GM18907 (cell line): ENCODE measurements around the gene GPR33.
"Not testable (repeated sequence)": the region's sequence is repeated elsewhere in the genome, so short reads cannot be mapped to it uniquely, and the experiment has no call there.

Source experiments
- ATAC-seq: cut with Tn5 transposase; IDR thresholded peaks from one replicate; pipeline ENCODE4 v1.9.1; 2021; ENCODE audit warnings: mild to moderate bottlenecking, moderate library complexity; ENCODE audit not compliant: unreplicated experiment

GPR33 gene

DNA sequence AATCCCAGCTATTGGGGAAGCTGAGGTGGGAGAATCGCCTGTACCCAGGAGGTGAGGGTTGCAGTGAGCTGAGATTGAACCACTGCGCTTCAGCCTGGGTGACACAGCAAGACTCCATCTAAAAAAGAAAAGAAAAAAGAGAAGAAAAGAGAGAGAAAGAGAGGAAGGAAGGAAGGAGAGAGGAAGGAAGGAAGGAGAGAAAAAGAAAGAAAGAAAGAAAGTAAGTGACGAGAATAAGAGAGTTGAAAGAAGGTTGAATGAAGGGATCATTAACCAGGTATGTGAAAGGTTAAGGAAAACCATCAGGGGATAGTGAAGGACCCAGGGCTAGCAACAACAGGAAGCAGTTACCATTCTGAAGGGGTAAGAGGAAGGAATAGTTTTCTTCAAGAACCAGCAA, 26.3 kb downstream of the GPR33 start:
- no peak for ATAC-seq

DNA sequence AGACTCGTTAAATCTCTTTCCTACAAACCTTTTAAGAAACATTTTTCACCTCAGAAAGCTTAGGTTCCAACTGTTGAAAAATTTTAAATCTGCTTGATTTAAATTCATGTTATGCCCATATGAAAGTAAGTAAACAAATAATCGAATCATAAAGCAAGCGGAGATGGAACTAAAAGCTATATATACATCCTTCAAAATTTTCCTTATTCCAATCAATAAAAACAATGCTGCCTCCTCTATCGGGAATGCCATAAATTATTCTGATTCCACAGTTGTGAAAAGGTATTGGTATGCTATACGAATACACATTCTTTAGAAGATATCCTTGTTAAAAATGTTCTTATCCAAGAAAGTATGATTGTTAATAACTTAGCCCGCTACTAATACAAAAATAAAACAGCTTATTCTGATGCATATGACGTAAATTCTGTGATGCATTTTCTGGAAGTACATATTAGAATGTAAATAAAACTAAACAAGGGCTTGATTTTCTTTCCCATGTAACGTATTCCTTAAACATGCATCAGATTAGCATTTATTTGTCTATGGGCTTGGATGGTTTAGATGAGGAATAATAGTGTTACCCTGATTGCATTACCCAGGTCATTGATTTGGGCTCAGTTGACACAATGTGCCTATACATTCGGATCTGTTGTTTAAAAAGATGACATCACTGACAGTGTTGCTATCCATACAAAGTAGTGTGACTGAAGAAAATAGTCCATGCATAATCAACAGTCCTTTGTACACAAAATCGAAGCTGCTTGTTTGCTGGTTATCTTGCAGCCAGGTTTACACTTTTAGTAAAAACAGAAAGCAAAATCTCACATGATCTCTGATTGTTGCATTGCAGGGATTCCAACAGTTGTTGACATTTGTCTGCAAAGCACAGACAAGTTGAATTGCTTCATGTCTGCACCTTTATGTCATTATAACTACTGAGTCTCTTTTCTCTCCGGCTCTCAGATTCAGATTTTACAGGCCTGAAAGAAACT, 29.9 kb downstream of the GPR33 start:
- no peak for ATAC-seq

DNA sequence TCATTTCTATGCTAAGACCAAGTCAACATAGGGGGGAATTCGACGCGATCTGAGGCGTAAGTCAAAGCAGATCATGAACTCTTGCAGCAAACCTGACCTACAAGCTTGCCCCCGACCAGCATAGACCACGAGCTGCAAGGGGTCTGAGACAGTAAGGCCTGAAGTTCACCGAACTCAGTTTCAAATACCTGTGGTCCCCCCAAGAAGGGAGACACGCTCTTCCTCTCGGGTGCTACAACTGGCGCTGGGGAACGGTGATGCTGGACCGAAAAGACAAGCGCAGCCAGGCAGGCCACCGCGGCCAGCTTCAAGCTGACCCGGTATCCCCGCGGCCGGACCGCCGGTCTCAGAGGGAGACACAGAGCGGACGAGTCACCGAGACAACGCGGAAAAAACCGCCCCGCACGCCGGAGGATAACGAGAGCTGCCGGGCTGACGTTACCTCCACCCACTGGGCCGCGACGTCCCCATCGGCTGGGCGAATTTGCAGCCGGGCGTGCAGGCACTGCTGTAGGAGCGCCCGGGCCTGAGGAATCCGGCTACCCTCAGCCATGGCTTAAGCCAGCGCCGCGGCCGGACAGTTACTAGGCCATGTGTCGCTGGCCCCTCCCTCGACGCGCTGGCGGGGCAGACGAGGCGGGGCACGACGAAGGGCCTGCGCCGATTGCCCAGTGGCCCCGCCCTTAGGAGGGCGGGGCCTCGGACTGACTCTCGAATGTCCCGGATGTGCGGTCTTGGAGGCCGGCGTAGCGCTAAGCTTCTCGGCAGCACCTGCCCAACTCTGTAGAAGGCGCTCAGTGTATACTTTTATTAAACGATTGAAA, 30.8 kb downstream of the GPR33 start, which contains the start of gene DTD2:
Gene DTD2, minus strand, starts transcription at position 666 of the 824 bp plus-strand sequence. Its CDS starts 113 bp downstream, at position 553.
- peak; percentile 99 for ATAC-seq

DNA sequence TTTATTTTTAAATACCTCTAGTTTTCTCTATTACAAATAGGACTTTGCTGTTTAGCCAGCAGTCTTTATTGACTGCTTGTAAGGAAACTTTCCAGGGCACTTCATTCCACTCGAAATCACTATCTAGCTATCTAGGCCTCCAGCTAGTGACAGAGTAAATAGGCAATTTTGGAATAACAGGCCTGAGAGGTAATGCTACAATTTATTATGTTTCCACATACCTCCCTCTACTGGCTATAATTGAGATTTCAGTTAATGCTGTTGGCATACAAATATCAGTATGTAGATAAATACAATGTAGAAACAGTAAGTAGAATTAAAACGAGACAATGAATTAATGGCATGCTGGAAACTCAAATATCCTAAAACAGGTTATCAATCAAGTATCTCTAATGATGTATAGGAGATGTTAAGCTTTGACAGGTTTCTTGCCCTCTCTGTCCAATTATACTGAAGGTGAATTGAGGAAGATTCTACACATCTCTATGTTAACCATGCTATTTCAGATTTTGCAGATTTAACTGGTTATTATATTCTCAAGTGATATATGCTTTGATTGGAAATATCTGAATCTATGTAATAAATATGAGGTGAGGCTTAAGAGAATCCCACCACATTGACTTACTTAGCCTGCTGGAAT, 37.7 kb downstream of the GPR33 start:
- peak; percentile 76 for ATAC-seq

DNA sequence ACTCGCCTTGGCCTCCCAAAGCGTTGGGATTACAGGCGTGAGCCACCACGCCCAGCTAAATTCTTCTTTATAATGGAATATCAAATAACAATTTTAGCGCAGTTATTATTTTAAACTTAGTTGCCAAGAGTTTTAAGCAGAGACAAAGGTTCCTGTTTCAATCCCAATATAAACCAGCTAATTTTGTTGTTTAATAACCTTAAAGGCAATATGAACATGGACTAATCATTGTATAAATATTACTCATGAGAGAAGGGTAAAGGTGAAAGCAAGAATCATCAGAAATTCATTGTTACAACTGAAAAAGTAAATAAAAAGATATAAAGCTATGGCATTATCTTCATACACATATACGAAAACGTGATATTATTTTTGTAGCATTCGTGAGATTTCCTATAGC, 38.7 kb downstream of the GPR33 start:
- ATAC-seq: no peak

DNA sequence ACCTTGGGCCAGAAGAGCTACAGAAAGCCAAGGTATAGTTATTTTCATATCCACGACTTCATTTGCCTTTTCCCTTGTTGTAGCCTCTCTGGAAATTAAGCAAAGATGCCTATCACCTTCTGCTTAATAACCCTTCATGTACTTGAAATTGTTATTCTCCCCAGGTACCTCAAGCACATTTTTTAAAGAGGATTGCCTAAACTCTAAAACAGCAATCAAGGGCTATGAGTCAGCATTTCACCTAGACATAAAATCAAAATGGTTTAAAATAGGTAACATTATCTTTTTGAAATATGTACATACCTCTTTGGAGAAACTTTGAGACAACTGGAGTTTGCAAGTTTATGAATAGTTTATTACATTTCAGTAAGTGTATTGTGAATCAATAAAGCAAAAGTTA, 42.1 kb downstream of the GPR33 start:
- no peak for ATAC-seq

DNA sequence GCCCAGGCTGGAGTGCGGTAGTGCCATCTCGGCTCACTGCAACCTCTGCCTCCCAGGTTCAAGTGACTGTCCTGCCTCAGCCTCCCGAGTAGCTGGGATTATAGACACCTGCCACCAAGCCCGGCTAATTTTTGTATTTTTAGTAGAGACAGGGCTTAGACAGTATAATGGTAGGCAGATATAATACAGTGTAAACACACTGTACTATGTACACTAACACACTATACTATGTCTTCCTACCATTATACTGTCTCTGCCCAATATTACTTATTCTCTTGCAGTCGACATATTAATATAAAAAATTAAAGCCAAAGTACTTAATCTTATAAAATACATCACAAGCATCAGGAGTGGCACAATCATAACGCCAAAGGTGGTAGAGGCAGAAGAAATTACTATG, 45.6 kb downstream of the GPR33 start:
- ATAC-seq: no peak

DNA sequence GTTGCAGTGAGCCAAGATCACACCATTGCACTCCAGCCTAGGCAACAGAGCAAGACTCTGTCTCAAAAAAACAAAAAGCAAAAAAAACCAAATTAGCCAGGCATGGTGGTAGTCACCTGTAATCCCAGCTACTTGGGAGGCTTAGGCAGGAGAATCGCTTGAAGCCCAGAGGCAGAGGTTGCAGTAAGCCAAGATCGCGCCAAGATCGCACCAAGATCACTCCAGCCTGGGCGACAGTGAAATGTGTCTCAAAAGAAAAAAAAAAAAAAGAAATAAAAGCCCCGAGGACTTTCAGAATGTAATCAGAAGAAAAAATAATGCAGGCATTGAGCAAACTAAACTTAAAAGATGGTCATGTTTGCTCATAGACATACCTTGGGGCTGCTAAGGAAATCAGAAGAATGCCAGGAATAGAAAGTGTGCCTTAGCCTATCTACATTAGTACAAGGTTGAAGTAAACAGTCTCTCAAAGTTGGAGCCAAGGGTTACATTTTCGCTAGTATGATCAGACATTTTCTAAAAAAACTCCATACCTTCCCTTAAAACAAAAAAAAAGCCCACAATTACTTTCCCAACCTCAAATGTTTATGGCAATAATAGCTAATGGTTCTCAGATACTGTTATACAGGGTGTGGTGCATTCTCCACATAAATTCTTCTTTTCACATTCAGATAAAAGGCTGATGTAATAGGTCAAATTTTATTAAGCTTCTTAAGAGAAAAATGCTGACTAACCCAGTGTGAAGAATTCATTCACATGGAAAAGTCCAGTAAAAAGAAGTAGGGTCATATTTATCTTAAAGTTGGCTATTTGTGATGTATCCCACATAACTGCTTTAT, 46.3 kb downstream of the GPR33 start:
- ATAC-seq: no peak

DNA sequence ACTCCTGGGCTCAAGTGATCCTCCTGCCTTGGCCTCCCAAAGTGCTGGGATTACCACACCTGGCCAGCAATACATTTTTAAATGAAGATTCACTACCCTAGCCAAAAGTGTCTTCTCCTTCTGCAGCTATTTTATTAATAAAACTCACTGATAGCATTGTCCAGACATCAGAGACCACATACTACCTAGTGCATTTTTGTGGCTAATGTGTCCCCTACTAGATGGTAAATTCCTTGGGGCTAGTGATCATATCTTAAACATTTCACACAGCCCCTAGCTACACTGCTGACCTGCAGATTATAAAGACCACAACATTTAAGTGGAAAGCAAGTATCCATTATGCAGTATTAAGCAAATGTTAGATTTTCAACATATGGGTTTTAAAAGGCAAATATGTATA, 47.6 kb downstream of the GPR33 start:
- ATAC-seq: no peak

DNA sequence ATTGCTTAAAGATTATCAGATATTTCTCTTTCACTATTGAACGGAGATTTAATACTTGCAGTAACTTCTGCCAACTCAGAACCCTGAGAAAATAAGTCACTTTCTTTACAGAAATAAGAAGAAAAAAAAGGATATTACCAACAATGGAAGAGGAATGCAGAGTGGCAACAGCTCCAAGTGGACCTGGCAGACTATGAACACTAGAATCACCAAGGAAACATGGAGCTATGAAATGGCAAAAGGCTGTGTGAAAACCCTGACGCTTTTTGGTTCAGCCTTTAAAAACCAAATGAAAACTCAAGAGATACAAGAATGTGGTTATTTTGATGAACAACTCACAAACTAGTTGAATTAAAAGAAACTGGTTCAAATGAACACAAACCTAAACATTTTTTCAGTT, 48.3 kb downstream of the GPR33 start:
- ATAC-seq: no peak

DNA sequence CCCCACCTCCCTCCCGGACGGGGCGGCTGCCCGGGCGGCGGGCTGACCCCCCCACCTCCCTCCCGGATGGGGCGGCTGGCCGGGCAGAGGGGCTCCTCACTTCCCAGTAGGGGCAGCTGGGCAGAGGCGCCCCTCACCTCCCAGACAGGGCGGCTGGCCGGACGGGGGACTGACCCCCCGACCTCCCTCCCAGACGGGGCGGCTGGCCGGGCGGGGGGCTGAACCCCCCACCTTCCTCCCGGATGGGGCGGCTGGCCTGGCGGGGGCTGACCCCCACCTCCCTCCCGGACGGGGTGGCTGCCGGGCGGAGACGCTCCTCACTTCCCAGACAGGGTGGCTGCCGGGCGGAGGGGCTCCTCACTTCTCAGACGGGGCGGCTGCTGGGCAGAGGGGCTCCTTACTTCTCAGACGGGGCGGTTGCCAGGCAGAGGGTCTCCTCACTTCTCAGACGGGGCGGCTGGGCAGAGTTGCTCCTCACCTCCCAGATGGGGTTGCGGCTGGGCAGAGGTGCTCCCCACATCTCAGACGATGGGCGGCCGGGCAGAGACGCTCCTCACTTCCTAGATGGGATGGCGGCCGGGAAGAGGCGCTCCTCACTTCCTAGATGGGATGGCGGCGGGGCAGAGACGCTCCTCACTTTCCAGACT, 50.7 kb downstream of the GPR33 start:
- ATAC-seq: not testable (repeated sequence)

DNA sequence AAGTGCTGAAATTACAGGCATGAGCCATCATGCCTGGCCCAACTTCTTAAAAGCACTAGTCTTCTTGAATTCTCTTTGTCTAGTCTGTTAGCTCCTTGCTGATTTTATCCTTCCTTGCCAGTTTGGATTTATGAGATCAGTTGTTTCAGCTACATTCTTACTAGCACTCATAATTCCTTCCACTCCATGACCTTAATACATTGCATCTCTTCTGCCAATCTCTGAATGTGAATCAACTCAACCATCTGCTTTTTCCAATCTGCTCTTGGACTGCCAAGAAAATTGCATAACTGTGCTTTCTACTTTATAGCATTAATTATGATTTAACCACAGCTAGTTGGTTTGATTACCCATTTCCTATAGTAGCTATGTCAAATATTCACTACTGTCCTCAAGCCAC, 52.6 kb downstream of the GPR33 start:
- ATAC-seq: no peak
